A673 (cell line): ENCODE results near the gene SORCS3.

ENCODE experiments used
- CTCF ChIP-seq: fragments of 300-800, 200-600 bp; sonication (generic); conservative IDR thresholded peaks from 2 replicates; pipeline ENCODE4 v1.5.1; 2017; ENCODE audit warnings: low read depth, mild to moderate bottlenecking, antibody characterized with exemption, low read length, moderate library complexity, mixed read lengths
- EZH2 ChIP-seq: fragments of 200-600 bp; sonication (generic); IDR thresholded peaks from 2 replicates; pipeline ENCODE4 v1.6.1; 2017; ENCODE audit warnings: borderline replicate concordance, low read depth, mild to moderate bottlenecking, mixed read lengths, antibody characterized with exemption, low read length; ENCODE audit not compliant: poor library complexity, severe bottlenecking

- TF ChIP-seq CTCF: no peak
- no peak for TF ChIP-seq EZH2
Measured at GRCh38 chr10:105062951-105063350, 421.9 kb downstream of the SORCS3 start.
